Central memory CD8-positive, alpha-beta T cell (primary cell): ENCODE results near the gene EPS8L3.
"Not testable (repeated sequence)": the region's sequence is repeated elsewhere in the genome, so short reads cannot be mapped to it uniquely, and the experiment has no call there.

ENCODE experiments used
- ATAC-seq: fragments of 150-1000 bp; cut with Tn5 transposase; replicated peaks from 2 replicates; pipeline ENCODE4 v1.10.0; 2022; ENCODE audit warnings: mild to moderate bottlenecking, moderate FRiP score, moderate number of reproducible peaks; ENCODE audit not compliant: poor library complexity, severe bottlenecking; ENCODE audit errors: extremely low read depth
- DNase-seq, 2 donors: peaks; one replicate each; pipeline ENCODE4 v3.0.0; 2021; ENCODE audit warnings: low spot score in 2 of 2
- H3K27ac Mint-ChIP-seq: one replicate; pipeline ENCODE4 v1.8.0; 2022; ENCODE audit warnings: low read depth, mild to moderate bottlenecking, moderate library complexity, mixed read lengths
- H3K27me3 Mint-ChIP-seq: one replicate; pipeline ENCODE4 v1.8.0; 2022; ENCODE audit warnings: mixed read lengths
- H3K36me3 Mint-ChIP-seq: one replicate; pipeline ENCODE4 v1.8.0; 2022; ENCODE audit warnings: mild to moderate bottlenecking, moderate library complexity, mixed read lengths; ENCODE audit not compliant: insufficient read depth
- H3K4me1 Mint-ChIP-seq: one replicate; pipeline ENCODE4 v1.8.0; 2022; ENCODE audit warnings: mixed read lengths
- H3K4me3 Mint-ChIP-seq: one replicate; pipeline ENCODE4 v1.8.0; 2022; ENCODE audit warnings: mild to moderate bottlenecking, moderate library complexity, mixed read lengths
- H3K9me3 Mint-ChIP-seq: one replicate; pipeline ENCODE4 v1.8.0; 2022; ENCODE audit warnings: mixed read lengths

EPS8L3 gene

DNA sequence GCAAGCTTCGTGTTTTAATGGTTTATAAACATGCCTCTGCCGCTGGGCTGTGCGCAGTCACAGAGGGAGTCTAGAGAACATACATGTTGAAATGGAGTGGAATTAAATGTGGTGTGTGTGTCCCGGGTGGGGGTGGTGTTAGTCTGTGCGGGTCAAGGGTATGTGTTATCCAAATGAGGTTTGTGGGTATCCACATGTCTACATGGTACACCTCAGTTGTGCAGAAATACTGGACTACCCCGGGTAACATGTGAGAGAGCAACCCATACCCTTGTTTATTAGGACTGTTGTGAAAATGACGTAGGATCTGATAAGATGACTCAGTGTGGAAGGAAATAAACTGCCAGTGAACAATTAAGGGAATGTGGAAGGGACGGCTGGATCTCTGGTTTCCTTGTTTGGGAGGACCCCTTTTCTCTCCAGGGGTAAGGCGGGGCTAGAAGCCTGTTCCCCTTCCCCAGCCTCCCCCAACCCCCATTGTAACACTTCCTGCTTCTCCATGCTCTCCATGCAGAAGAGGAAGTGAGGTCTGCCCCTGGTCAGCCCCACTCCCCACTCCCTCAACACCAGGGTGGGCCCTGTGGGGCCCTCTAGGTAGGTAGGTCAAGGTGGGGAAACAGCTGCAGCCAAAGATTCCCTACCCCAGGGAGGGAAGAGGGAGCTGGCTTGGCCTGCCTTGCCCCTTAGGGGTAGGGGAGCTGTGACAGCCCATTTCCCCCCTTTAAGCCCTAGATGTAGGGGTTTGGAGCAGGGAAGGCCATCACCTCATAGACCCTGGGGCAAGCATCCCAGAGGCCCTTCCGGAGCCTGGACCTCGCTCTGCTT is 690 bp downstream of the EPS8L3 start:
- Mint-ChIP-seq H3K4me1 (no peaks in the 10 kb centered on the region), H3K27ac (no peak overlapping the region), H3K27me3 (peaks cover 6% of the 10 kb centered on the region), H3K4me3 (no peak overlapping the region), H3K36me3 (no peaks in the 10 kb centered on the region), H3K9me3 (no peaks in the 10 kb centered on the region)
- no peak for ATAC-seq
- no peak for DNase-seq

GRCh38 chr1:109762039-109762585 is 1.6 kb downstream of the EPS8L3 start:
- H3K27me3 Mint-ChIP-seq, result peaks cover 6% of the 10 kb centered on the region
- H3K4me1 Mint-ChIP-seq, result no peaks in the 10 kb centered on the region
- no peaks in the 10 kb centered on the region for H3K9me3 Mint-ChIP-seq
- H3K4me3 Mint-ChIP-seq, result no peak overlapping the region
- no peak overlapping the region for H3K27ac Mint-ChIP-seq
- no peaks in the 10 kb centered on the region for H3K36me3 Mint-ChIP-seq
- ATAC-seq (no peak), DNase-seq (no peak)

DNA sequence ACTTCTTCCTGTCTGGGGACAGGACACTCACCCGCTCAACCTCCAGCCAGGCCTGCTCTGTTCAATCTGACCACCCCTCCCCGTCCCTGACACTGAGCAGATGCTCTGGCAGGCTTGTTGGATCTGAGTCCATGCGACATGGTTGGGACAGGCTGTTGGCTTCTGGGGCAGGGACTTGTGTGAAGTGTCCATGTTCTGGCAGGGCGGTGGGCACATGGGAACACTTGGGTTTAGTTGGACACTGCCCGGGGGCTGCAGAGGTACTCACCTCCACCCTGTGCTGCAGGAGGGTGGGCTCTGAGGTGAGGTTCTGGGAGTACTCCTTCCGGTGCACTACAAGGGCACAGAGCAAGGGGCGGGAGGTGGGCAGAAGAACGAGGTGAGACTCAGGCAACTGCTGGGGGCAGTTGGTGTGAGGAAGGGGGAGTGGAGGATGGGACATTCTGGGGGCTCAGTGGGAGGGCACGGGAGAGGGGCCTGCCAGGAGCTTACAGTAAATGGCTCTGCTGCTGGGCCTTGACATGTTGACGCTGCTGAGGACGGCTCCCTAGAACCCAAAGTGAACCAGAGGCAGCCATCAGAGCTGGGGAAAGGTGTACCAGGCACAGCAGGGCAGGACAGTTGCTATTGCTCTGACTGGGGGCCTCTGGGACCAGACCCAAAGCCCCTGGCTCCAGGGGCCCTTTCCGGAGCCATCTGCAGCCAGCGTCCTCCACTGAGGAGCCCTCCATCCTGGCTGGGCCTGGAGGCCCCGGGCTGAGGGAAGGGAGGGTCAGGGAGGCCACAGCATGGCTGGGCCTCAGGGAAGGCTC is 2.3 kb downstream of the EPS8L3 start:
- Mint-ChIP-seq H3K4me3 (no peak overlapping the region), H3K9me3 (no peaks in the 10 kb centered on the region), H3K27ac (no peak overlapping the region), H3K36me3 (no peaks in the 10 kb centered on the region), H3K4me1 (no peaks in the 10 kb centered on the region), H3K27me3 (peaks cover 6% of the 10 kb centered on the region)
- ATAC-seq, result no peak
- no peak for DNase-seq

GRCh38 chr1:109760581-109761226 is 3.0 kb downstream of the EPS8L3 start:
- no peaks in the 10 kb centered on the region for H3K9me3 Mint-ChIP-seq
- no peaks in the 10 kb centered on the region for H3K36me3 Mint-ChIP-seq
- H3K27me3 Mint-ChIP-seq, result peaks cover 6% of the 10 kb centered on the region
- no peaks in the 10 kb centered on the region for H3K4me1 Mint-ChIP-seq
- DNase-seq, result no peak
- ATAC-seq, result no peak
- H3K27ac Mint-ChIP-seq, result no peak overlapping the region
- no peak overlapping the region for H3K4me3 Mint-ChIP-seq

GRCh38 chr1:109759513-109760334 is 4.0 kb downstream of the EPS8L3 start:
- Mint-ChIP-seq H3K27me3 (peaks cover 6% of the 10 kb centered on the region), H3K36me3 (no peaks in the 10 kb centered on the region), H3K27ac (no peak overlapping the region), H3K4me1 (no peaks in the 10 kb centered on the region), H3K4me3 (no peak overlapping the region), H3K9me3 (no peaks in the 10 kb centered on the region)
- DNase-seq, result no peak
- no peak for ATAC-seq

DNA sequence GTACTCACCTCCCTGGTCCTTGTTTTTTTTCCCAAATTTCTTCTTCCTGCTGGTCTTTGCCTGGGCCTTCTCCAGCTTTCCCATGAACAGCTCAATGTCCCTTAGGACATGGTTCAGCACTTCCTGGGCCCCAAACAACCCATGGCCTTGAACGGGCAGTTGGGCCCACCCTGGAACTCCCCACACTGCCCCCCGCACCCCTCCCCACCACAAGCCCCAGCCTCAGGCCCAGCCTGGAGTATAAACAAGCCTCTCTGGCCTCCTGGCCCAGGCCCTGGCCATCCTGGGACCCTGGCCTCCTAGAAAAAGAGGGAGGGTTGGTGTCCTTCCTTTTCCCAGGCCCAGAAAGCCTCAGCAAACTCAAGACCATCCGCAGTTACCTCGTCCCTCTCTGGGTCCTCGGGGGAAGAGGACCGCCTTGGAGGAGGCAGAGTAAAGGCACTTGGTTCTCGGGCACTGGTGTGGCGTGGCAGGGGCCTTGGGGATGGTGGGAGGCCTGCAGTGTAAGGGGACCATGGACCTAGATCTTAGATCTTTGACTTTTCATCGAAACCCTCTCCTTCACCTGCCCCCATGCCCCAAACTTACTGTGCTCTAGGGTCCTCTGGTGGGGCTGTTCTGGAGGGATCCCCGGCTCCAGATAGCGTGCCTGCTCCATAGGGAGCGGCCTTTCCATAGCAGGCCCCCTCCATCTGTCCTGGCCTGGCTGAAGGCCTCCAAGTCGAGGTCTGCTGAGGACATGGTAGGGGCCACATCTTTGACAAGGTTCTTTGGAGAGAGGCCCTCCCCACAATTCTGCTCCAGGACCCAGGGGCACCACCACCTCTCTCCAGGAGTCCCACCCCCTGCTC is 5.6 kb downstream of the EPS8L3 start:
- no peak for ATAC-seq
- H3K27ac Mint-ChIP-seq, result no peak overlapping the region
- DNase-seq, result no peak
- H3K27me3 Mint-ChIP-seq, result no peaks in the 10 kb centered on the region
- H3K4me3 Mint-ChIP-seq, result no peak overlapping the region
- no peaks in the 10 kb centered on the region for H3K9me3 Mint-ChIP-seq
- no peaks in the 10 kb centered on the region for H3K4me1 Mint-ChIP-seq
- no peaks in the 10 kb centered on the region for H3K36me3 Mint-ChIP-seq

DNA sequence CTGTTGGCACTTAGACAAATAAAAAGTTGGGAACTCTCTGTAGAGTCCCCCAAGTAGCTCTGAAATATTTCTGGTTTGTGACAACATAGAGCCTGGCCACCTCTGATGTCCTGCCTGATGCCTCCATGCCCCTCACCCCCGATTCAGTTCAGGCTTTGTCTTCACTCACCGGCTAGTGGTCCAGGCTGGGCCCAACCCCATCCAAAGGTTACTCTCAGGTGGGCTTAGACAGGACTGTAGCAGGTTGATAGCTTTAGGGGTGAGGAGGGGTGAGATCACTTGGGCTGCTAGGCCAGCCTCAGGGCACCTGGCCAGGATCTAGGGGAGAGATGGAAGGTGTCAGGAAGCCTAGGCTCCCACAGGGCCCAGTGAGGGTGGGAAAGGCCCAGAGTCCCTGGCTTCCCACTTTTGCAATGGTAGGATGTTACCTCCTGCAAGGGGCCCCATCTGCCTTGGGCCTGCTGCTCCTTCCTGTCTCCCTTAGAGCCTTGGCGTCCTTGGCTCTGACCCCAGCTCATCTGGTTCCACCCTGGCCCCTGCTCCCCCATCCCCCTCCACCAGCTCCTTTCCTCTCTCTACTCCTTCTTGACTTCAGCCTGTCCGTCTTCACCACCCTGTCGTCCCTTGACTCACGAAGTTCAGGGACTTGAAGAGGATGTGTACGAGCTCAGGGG is 6.7 kb downstream of the EPS8L3 start:
- Mint-ChIP-seq H3K36me3 (no peaks in the 10 kb centered on the region), H3K27ac (no peak overlapping the region), H3K9me3 (no peaks in the 10 kb centered on the region), H3K4me3 (no peak overlapping the region), H3K27me3 (peaks cover 10% of the 10 kb centered on the region), H3K4me1 (no peaks in the 10 kb centered on the region)
- ATAC-seq, result no peak
- no peak for DNase-seq

GRCh38 chr1:109756325-109756724 is 7.4 kb downstream of the EPS8L3 start:
- not testable (repeated sequence) for H3K9me3 Mint-ChIP-seq, H3K4me3 Mint-ChIP-seq, ATAC-seq, H3K4me1 Mint-ChIP-seq, H3K36me3 Mint-ChIP-seq, H3K27ac Mint-ChIP-seq, DNase-seq
- peaks cover 17% of the 10 kb centered on the region for H3K27me3 Mint-ChIP-seq

GRCh38 chr1:109754738-109755137 is 9.0 kb downstream of the EPS8L3 start:
- Mint-ChIP-seq H3K4me1 (no peaks in the 10 kb centered on the region), H3K27me3 (peaks cover 33% of the 10 kb centered on the region), H3K4me3 (no peak overlapping the region), H3K36me3 (no peaks in the 10 kb centered on the region), H3K9me3 (no peaks in the 10 kb centered on the region), H3K27ac (no peak overlapping the region)
- DNase-seq (no peak), ATAC-seq (no peak)

DNA sequence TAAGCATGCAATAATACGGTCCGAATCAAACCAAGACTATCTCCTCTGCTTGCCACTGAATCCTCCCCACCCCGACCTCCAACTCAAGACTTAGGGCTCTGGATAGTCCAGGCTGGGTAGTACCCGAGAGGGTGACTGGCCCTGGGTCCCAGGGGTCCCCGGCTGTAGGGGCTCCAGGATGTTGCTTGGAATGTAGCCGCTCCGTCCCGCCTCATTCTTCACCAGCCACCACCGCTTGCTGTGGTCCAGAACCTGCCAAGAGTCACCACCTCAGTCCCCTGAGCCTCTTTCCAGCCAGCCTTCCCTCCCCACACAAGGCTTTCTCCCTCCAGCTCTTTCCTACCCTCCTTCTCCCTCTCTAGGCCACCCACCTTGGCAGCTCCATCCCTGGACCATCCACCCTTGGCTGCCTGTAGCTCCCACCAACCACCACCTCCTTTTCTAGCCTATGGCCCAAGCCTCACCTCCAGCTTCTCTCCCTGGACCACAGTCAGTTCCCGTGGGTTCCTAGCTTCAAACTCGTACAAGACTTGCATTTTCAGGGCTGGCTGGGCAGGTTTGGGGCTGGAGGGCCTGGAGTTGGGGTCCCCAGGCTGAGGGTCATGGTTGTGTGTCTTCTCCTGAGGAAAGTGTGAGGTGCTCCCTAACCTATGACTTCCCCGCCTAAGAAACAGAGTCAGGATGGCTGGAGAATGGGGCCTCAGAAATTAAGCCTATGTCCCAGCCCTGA is 12.0 kb downstream of the EPS8L3 start:
- DNase-seq (no peak), ATAC-seq (no peak)
- no peaks in the 10 kb centered on the region for H3K36me3 Mint-ChIP-seq
- no peak overlapping the region for H3K27ac Mint-ChIP-seq
- H3K4me3 Mint-ChIP-seq, result no peak overlapping the region
- no peaks in the 10 kb centered on the region for H3K9me3 Mint-ChIP-seq
- H3K27me3 Mint-ChIP-seq, result peaks cover 62% of the 10 kb centered on the region
- H3K4me1 Mint-ChIP-seq, result no peaks in the 10 kb centered on the region
